HCT116 (cell line): ENCODE results near the gene CD300LB. TPM values are rescaled to one million over a fixed set of nuclear protein-coding genes. Genes with fewer than 3 reads are reported as not detected.

Experiments used
- ATAC-seq: fragments of 200-7000 bp; cut with Tn5 transposase; 2 replicates; pipeline ENCODE4 v1.9.1; 2020; ENCODE audit warnings: mild to moderate bottlenecking, moderate library complexity
- BruUV-seq: library from RNA; stranded (reverse); fragments of 400-500 nt; replicated peaks from 2 replicates; lab custom pipeline; 2021; lab: Mats Ljungman, UMichigan
- CTCF ChIA-PET: fragments of 300-600 bp; sonication (Branson Sonifier 250); formaldehyde crosslinking; loops from one replicate; lab custom pipeline; 2021; ENCODE audit warnings: antibody characterized with exemption; lab: Charles Lee
- POLR2A ChIA-PET: fragments of 300-600, 350-600 bp; sonication (Branson Sonifier 250); formaldehyde crosslinking; loops from one replicate; lab custom pipeline; 2021; ENCODE audit warnings: antibody characterized with exemption; lab: Charles Lee
- RAD21 ChIA-PET, 2 experiments: fragments of 300-600 bp; sonication (Branson Sonifier 250); formaldehyde crosslinking; loops; one replicate each; lab custom pipeline; 2023; ENCODE audit warnings: low total read pairs in 2 of 2; ENCODE audit not compliant: uncharacterized antibody in 2 of 2, unreplicated experiment in 2 of 2, low non-redundant PET in 1 of 2; lab: Charles Lee
- DNase-seq: peaks from one replicate; pipeline ENCODE4 v3.0.0-alpha.2; 2010; ENCODE audit warnings: low read depth, low spot score
- H2AFZ ChIP-seq: fragments of 200-600 bp; shearing (Covaris generic), sonication (generic); 2 replicates; pipeline ENCODE4 v1.6.1; 2017; ENCODE audit warnings: low read depth, mixed run types, mixed read lengths, antibody characterized with exemption, low read length; ENCODE audit not compliant: poor library complexity, severe bottlenecking
- H3K27ac ChIP-seq: 2 replicates; pipeline ENCODE4 v1.5.1; 2012; ENCODE audit warnings: low read depth, low read length
- H3K27me3 ChIP-seq: fragments of 200-600 bp; sonication (generic); 2 replicates; pipeline ENCODE4 v1.6.1; 2016; ENCODE audit warnings: mixed run types, low read length, mixed read lengths; ENCODE audit not compliant: insufficient read depth
- H3K36me3 ChIP-seq, 2 experiments: fragments of 200-500 bp in 1 of 2; fragments of 200-600 bp in 1 of 2; sonication (Bioruptor generic) in 1 of 2; sonication (generic) in 1 of 2; 2 replicates each; pipeline versions ENCODE4 v1.5.1 to v1.6.1; 2014 to 2016; ENCODE audit warnings: low read length in 2 of 2, inconsistent platforms in 1 of 2, mixed read lengths in 1 of 2, mixed run types in 1 of 2; ENCODE audit not compliant: insufficient read depth in 2 of 2, control insufficient read depth in 1 of 2
- H3K4me1 ChIP-seq, 2 experiments: fragments of 200-600 bp in 1 of 2; sonication (generic) in 1 of 2; 2 replicates each; pipeline versions ENCODE4 v1.5.1 to v1.6.1; 2012 to 2017; ENCODE audit warnings: low read length in 2 of 2, inconsistent platforms in 1 of 2, mild to moderate bottlenecking in 1 of 2, mixed read lengths in 1 of 2, mixed run types in 1 of 2, moderate library complexity in 1 of 2; ENCODE audit not compliant: insufficient read depth in 2 of 2, control insufficient read depth in 1 of 2
- H3K4me2 ChIP-seq: fragments of 200-600 bp; sonication (generic); 2 replicates; pipeline ENCODE4 v1.6.1; 2017; ENCODE audit warnings: mixed run types, low read length, mixed read lengths
- H3K4me3 ChIP-seq, 2 experiments: fragments of 200-600 bp in 1 of 2; sonication (generic) in 1 of 2; replicated peaks in 1 of 2; 2 replicates each; pipeline ENCODE4 v1.5.1; 2011 to 2016; ENCODE audit warnings: low read length in 2 of 2, control low read depth in 1 of 2, low read depth in 1 of 2, mild to moderate bottlenecking in 1 of 2, mixed read lengths in 1 of 2, mixed run types in 1 of 2
- H3K79me2 ChIP-seq: fragments of 200-600 bp; sonication (generic); 2 replicates; pipeline ENCODE4 v1.6.1; 2017; ENCODE audit warnings: mild to moderate bottlenecking, mixed run types, low read length, moderate library complexity, mixed read lengths; ENCODE audit not compliant: insufficient read depth
- H3K9ac ChIP-seq: fragments of 200-600 bp; sonication (generic); 2 replicates; pipeline ENCODE4 v1.6.1; 2016; ENCODE audit warnings: low read length, mixed read lengths
- H3K9me2 ChIP-seq: fragments of 200-600 bp; sonication (generic), shearing (Covaris generic); 2 replicates; pipeline ENCODE4 v1.6.1; 2017; ENCODE audit warnings: mixed run types, mild to moderate bottlenecking, moderate library complexity; ENCODE audit not compliant: insufficient read depth
- H3K9me3 ChIP-seq, 2 experiments: fragments of 200-500 bp in 1 of 2; fragments of 200-600 bp in 1 of 2; sonication (Bioruptor generic) in 1 of 2; sonication (generic) in 1 of 2; 2 replicates each; pipeline ENCODE4 v1.6.1; 2014 to 2017; ENCODE audit warnings: low read length in 2 of 2, mixed read lengths in 2 of 2, inconsistent platforms in 1 of 2, low read depth in 1 of 2, mild to moderate bottlenecking in 1 of 2, mixed run types in 1 of 2, moderate library complexity in 1 of 2; ENCODE audit not compliant: control insufficient read depth in 1 of 2, insufficient read depth in 1 of 2
- H4K20me1 ChIP-seq: fragments of 200-600 bp; sonication (generic), shearing (Covaris generic); 2 replicates; pipeline ENCODE4 v1.6.1; 2017; ENCODE audit warnings: mixed run types, mild to moderate bottlenecking, moderate library complexity; ENCODE audit not compliant: insufficient read depth
- CBX3 ChIP-seq: IDR thresholded peaks from 2 replicates; pipeline ENCODE4 v1.6.1; 2012; ENCODE audit warnings: low read depth
- CEBPB ChIP-seq: IDR thresholded peaks from 2 replicates; pipeline ENCODE4 v1.6.1; 2012; ENCODE audit warnings: low read depth
- EGR1 ChIP-seq: IDR thresholded peaks from 2 replicates; pipeline ENCODE4 v1.6.1; 2012; ENCODE audit warnings: low read depth
- ELF1 ChIP-seq: IDR thresholded peaks from 2 replicates; pipeline ENCODE4 v1.6.1; 2012; ENCODE audit warnings: low read depth, borderline replicate concordance
- EZH2phosphoT487 ChIP-seq: fragments of 200-600 bp; IDR thresholded peaks from 2 replicates; pipeline ENCODE4 v1.6.1; 2018; ENCODE audit warnings: antibody characterized with exemption, borderline replicate concordance
- FOSL1 ChIP-seq: IDR thresholded peaks from 2 replicates; pipeline ENCODE4 v1.6.1; 2012; ENCODE audit warnings: low read depth
- JUND ChIP-seq: IDR thresholded peaks from 2 replicates; pipeline ENCODE4 v1.6.1; 2012
- POLR2A ChIP-seq: IDR thresholded peaks from 2 replicates; pipeline ENCODE4 v1.7.0; 2011; ENCODE audit warnings: borderline replicate concordance; ENCODE audit not compliant: insufficient read depth, insufficient read length; ENCODE audit errors: extremely low read depth
- POLR2AphosphoS5 ChIP-seq: IDR thresholded peaks from 2 replicates; pipeline ENCODE4 v1.6.1; 2011; ENCODE audit warnings: mild to moderate bottlenecking, low read depth, low read length, moderate library complexity
- RAD21 ChIP-seq: IDR thresholded peaks from 2 replicates; pipeline ENCODE4 v1.6.1; 2012; ENCODE audit warnings: low read depth, mild to moderate bottlenecking
- SIN3A ChIP-seq: IDR thresholded peaks from 2 replicates; pipeline ENCODE4 v1.6.1; 2012; ENCODE audit warnings: low read depth
- SP1 ChIP-seq: IDR thresholded peaks from 2 replicates; pipeline ENCODE4 v1.6.1; 2012; ENCODE audit warnings: low read depth
- SRF ChIP-seq: IDR thresholded peaks from 2 replicates; pipeline ENCODE4 v1.6.1; 2012; ENCODE audit warnings: low read depth
- TCF7L2 ChIP-seq: IDR thresholded peaks from 2 replicates; pipeline ENCODE4 v1.7.0; 2011; ENCODE audit warnings: borderline replicate concordance, inconsistent platforms; ENCODE audit not compliant: insufficient read depth, insufficient read length; ENCODE audit errors: extremely low read depth
- YY1 ChIP-seq: IDR thresholded peaks from 2 replicates; pipeline ENCODE4 v1.6.1; 2011; ENCODE audit warnings: low read length, low read depth, moderate library complexity, mild to moderate bottlenecking; ENCODE audit not compliant: insufficient replicate concordance; ENCODE audit errors: extremely low read depth
- ZFX ChIP-seq: fragments of 450-650 bp; IDR thresholded peaks from 2 replicates; pipeline ENCODE4 v1.6.1; 2017
- intact Hi-C: fragments of 100-400 bp; cut with micrococcal nuclease; formaldehyde crosslinking; loops from 2 replicates; pipeline ENCODE4 v1.10.0; 2022
- total RNA-seq: library from RNA; stranded (reverse); gene quantifications from one replicate; pipeline ENCODE4 v1.2.1, GENCODE V29; 2021; ENCODE audit not compliant: unreplicated experiment
- TF ChIP-seq, protein P1 (sequence below): IDR thresholded peaks from 2 replicates; pipeline ENCODE4 v1.6.1; 2012
- TF ChIP-seq, protein P2 (sequence below), 3 experiments: fragments of 200-600 bp in 1 of 3; sonication (generic) in 1 of 3; IDR thresholded peaks in 2 of 3; conservative IDR thresholded peaks in 1 of 3; 2 replicates each; pipeline ENCODE4 v1.5.1; 2012 to 2017; ENCODE audit warnings: low read depth in 2 of 3, low read length in 2 of 3, antibody characterized with exemption in 1 of 3, borderline replicate concordance in 1 of 3, control low read depth in 1 of 3, mild to moderate bottlenecking in 1 of 3, mixed read lengths in 1 of 3, mixed run types in 1 of 3, moderate library complexity in 1 of 3; ENCODE audit not compliant: insufficient read depth in 1 of 3
- TF ChIP-seq, protein P3 (sequence below): IDR thresholded peaks from 2 replicates; pipeline ENCODE4 v1.6.1; 2011; ENCODE audit warnings: mild to moderate bottlenecking, low read length, moderate library complexity; ENCODE audit not compliant: insufficient replicate concordance; ENCODE audit errors: extremely low read depth
- TF ChIP-seq, protein P4 (sequence below): IDR thresholded peaks from 2 replicates; pipeline ENCODE4 v1.6.1; 2012

Gene CD300LB
- total RNA-seq, 1 experiment from 2014 or later, result not detected

DNA sequence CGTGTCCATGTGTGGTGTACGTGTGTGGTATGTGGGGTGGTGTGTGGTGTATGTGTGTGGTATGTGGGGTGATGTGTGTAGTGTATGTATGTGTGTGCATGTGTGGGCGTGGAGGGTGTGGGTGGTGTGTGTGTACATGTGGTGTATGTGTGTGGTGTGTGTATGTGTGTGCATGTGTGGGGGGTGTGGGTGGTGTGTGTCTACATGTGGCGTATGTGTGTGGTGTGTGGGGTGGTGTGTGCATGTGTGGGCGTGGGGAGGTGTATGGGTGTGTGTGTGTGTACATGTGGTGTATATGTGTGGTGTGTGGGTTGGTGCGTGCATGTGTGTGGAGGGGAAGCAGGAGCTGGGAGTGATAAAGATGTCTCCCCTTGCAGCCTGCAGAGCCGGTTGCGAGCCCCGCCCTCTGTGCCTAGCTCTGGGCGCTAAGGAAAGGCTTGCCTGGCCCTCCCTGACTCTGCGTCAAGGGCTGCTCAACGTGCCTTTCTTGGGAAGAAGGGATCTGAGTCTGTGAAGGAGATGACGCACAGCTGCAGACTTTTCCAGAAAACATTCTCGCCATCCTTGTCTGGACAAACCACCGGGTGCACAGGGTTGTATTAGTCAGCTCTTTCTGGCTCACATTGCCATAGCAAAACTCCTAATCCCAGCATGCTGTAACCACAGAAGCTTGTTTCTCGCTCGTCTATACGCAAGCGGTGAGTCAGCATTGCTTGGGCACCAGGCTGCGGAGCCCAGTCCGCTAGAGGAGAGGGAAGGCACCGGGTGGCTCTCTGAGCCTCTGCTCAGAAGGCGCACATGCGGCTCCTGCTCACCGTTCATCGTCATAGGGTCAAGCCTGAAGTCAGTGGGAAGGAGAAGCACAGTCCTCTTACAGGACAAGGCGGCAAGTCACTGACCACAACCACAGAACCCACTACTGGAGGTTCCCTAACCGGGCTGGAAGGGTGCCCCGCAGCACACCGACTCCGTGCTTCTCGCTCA, 38.0 kb upstream of the CD300LB start:
- ChIA-PET POLR2A (interaction anchor here (0.6 to 1.3 kb wide), 5 partner anchors 13 to 68 kb away, joined by 3 to 5 read pairs (median 3); no protein-coding TSS in a partner anchor), RAD21 (interaction anchor here (0.7 to 0.9 kb wide), 2 partner anchors 88 to 168 kb away, joined by 3 to 4 read pairs; no protein-coding TSS in a partner anchor), CTCF (interaction anchor here (0.6 to 1.5 kb wide), 8 partner anchors 31 to 207 kb away, joined by 3 to 11 read pairs (median 3); partner anchors contain the start of gene RAB37)
- H3K9me3 ChIP-seq, result no peaks in the 10 kb centered on the region
- no peaks in the 10 kb centered on the region for H3K36me3 ChIP-seq
- no peaks in the 10 kb centered on the region for H3K9me2 ChIP-seq
- H3K27me3 ChIP-seq, result peaks cover 10% of the 10 kb centered on the region
- intact Hi-C loops, result no loop called here
- H2AFZ ChIP-seq, result peak overlapping the region; percentile 48
- H3K9ac ChIP-seq, result peak overlapping the region; percentile 40
- no peaks in the 10 kb centered on the region for H3K79me2 ChIP-seq
- H3K4me2 ChIP-seq, result peak overlapping the region; percentile 46
- H4K20me1 ChIP-seq, result no peaks in the 10 kb centered on the region
- BruUV-seq, result no TSS peak
- H3K4me1 ChIP-seq, result peaks cover 14 to 25% of the 10 kb centered on the region in 2 experiments
- H3K4me3 ChIP-seq, result peak overlapping the region; percentile 6 to 28; a peak in 2 of 4 replicates
- ATAC-seq (peak; percentile 85), DNase-seq (peak; percentile 97)
- peak overlapping the region; percentile 36 for H3K27ac ChIP-seq
- TF ChIP-seq RAD21, result peak; percentile 7; the same call in 1 of the 2 replicates
- peak; percentile 77 for TF ChIP-seq SRF
- TF ChIP-seq, protein P1, sequence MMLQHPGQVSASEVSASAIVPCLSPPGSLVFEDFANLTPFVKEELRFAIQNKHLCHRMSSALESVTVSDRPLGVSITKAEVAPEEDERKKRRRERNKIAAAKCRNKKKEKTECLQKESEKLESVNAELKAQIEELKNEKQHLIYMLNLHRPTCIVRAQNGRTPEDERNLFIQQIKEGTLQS, result no peak
- peak; percentile 97 for TF ChIP-seq CBX3
- TF ChIP-seq, protein P2, sequence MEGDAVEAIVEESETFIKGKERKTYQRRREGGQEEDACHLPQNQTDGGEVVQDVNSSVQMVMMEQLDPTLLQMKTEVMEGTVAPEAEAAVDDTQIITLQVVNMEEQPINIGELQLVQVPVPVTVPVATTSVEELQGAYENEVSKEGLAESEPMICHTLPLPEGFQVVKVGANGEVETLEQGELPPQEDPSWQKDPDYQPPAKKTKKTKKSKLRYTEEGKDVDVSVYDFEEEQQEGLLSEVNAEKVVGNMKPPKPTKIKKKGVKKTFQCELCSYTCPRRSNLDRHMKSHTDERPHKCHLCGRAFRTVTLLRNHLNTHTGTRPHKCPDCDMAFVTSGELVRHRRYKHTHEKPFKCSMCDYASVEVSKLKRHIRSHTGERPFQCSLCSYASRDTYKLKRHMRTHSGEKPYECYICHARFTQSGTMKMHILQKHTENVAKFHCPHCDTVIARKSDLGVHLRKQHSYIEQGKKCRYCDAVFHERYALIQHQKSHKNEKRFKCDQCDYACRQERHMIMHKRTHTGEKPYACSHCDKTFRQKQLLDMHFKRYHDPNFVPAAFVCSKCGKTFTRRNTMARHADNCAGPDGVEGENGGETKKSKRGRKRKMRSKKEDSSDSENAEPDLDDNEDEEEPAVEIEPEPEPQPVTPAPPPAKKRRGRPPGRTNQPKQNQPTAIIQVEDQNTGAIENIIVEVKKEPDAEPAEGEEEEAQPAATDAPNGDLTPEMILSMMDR (IDR thresholded peaks at IDR 0.05 in 2 of 3, conservative IDR thresholded peaks at IDR 0.05 in 1 of 3; ENCODE audit: borderline replicate concordance in 1 of 3, insufficient read depth in 1 of 3, low read depth in 2 of 3, low read length in 2 of 3), result no peak
- no peak for TF ChIP-seq EGR1
- peak; percentile 84 for TF ChIP-seq FOSL1
- TF ChIP-seq EZH2phosphoT487, result no peak
- TF ChIP-seq POLR2A, result no peak
- TF ChIP-seq YY1, result peak; percentile 25
- TF ChIP-seq TCF7L2, result no peak
- TF ChIP-seq CEBPB, result no peak; the same call in 1 of the 2 replicates
- TF ChIP-seq, protein P3, sequence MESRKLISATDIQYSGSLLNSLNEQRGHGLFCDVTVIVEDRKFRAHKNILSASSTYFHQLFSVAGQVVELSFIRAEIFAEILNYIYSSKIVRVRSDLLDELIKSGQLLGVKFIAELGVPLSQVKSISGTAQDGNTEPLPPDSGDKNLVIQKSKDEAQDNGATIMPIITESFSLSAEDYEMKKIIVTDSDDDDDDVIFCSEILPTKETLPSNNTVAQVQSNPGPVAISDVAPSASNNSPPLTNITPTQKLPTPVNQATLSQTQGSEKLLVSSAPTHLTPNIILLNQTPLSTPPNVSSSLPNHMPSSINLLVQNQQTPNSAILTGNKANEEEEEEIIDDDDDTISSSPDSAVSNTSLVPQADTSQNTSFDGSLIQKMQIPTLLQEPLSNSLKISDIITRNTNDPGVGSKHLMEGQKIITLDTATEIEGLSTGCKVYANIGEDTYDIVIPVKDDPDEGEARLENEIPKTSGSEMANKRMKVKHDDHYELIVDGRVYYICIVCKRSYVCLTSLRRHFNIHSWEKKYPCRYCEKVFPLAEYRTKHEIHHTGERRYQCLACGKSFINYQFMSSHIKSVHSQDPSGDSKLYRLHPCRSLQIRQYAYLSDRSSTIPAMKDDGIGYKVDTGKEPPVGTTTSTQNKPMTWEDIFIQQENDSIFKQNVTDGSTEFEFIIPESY, result no peak
- peak; percentile 63 for TF ChIP-seq SP1
- TF ChIP-seq SIN3A, result no peak
- TF ChIP-seq, protein P4, sequence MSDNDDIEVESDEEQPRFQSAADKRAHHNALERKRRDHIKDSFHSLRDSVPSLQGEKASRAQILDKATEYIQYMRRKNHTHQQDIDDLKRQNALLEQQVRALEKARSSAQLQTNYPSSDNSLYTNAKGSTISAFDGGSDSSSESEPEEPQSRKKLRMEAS, result peak; percentile 93
- no peak for TF ChIP-seq ELF1
- TF ChIP-seq JUND, result peak; percentile 87
- TF ChIP-seq ZFX, result no peak
- peak; percentile 59 for TF ChIP-seq POLR2AphosphoS5
